PC-3 (cell line): ENCODE results near the gene XG. TPM values are rescaled to one million over a fixed set of nuclear protein-coding genes. Genes with fewer than 3 reads are reported as not detected.

Source experiments
- ATAC-seq: fragments of 200-7000 bp; cut with Tn5 transposase; 2 replicates; pipeline ENCODE4 v1.9.1; 2020; ENCODE audit warnings: mild to moderate bottlenecking, moderate library complexity
- BruUV-seq: library from RNA; stranded (reverse); fragments of 400-500 nt; replicated peaks from 2 replicates; lab custom pipeline; 2021; lab: Mats Ljungman, UMichigan
- CTCF ChIA-PET: fragments of 300-600 bp; sonication (Branson Sonifier 250); formaldehyde crosslinking; loops from one replicate; lab custom pipeline; 2022; ENCODE audit warnings: antibody characterized with exemption; lab: Charles Lee
- POLR2A ChIA-PET: fragments of 300-600 bp; sonication (Branson Sonifier 250); formaldehyde crosslinking; loops from one replicate; lab custom pipeline; 2022; ENCODE audit warnings: antibody characterized with exemption; ENCODE audit not compliant: unreplicated experiment; lab: Charles Lee
- DNase-seq: peaks from one replicate; pipeline ENCODE4 v3.0.0-alpha.2; 2015
- H2AFZ ChIP-seq: fragments of 300-600 bp; sonication (generic); 2 replicates; pipeline ENCODE4 v1.6.0; 2016; ENCODE audit warnings: antibody characterized with exemption, low read length
- H3F3A ChIP-seq: fragments of 300-600 bp; sonication (generic); one replicate; pipeline ENCODE4 v1.6.0; 2017; ENCODE audit warnings: antibody characterized with exemption, low read length, control low read depth, mild to moderate bottlenecking; ENCODE audit not compliant: unreplicated experiment
- H3K27ac ChIP-seq: fragments of 300-600 bp; sonication (generic); 2 replicates; pipeline ENCODE4 v1.5.1; 2016; ENCODE audit warnings: mild to moderate bottlenecking, low read length
- H3K27me3 ChIP-seq: fragments of 300-600 bp; sonication (generic); 2 replicates; pipeline ENCODE4 v1.6.1; 2016; ENCODE audit warnings: low read length, mixed read lengths
- H3K36me3 ChIP-seq: fragments of 300-600 bp; sonication (generic); 2 replicates; pipeline ENCODE4 v1.6.1; 2016; ENCODE audit warnings: low read depth, mixed run types, low read length, mixed read lengths
- H3K4me1 ChIP-seq: fragments of 300-600 bp; sonication (generic); 2 replicates; pipeline ENCODE4 v1.5.1; 2016; ENCODE audit warnings: low read length; ENCODE audit not compliant: insufficient read depth
- H3K4me2 ChIP-seq: fragments of 300-600 bp; sonication (generic); 2 replicates; pipeline ENCODE4 v1.6.0; 2016; ENCODE audit warnings: low read length
- H3K4me3 ChIP-seq: fragments of 300-600 bp; sonication (generic); 2 replicates; pipeline ENCODE4 v1.5.1; 2016; ENCODE audit warnings: mild to moderate bottlenecking, low read length, mixed read lengths
- H3K79me2 ChIP-seq: fragments of 300-600 bp; sonication (generic); 2 replicates; pipeline ENCODE4 v1.6.1; 2017; ENCODE audit warnings: low read length, mixed read lengths
- H3K9ac ChIP-seq: fragments of 300-600 bp; sonication (generic); 2 replicates; pipeline ENCODE4 v1.6.0; 2016; ENCODE audit warnings: mild to moderate bottlenecking, low read length
- H3K9me2 ChIP-seq: fragments of 300-600 bp; sonication (generic); replicated peaks from 2 replicates; pipeline ENCODE4 v1.6.1; 2016; ENCODE audit warnings: mixed run types, low read length, mixed read lengths
- H3K9me3 ChIP-seq: fragments of 300-600 bp; sonication (generic); 2 replicates; pipeline ENCODE4 v1.6.1; 2016; ENCODE audit warnings: low read length, mixed read lengths
- H4K20me1 ChIP-seq: fragments of 300-600 bp; sonication (generic); 2 replicates; pipeline ENCODE4 v1.6.1; 2016; ENCODE audit warnings: low read length, mixed read lengths
- EZH2 ChIP-seq: fragments of 300-600 bp; sonication (generic); IDR thresholded peaks from one replicate; pipeline ENCODE4 v1.6.1; 2017; ENCODE audit warnings: antibody characterized with exemption, mild to moderate bottlenecking, low read length; ENCODE audit not compliant: unreplicated experiment
- EZH2phosphoT487 ChIP-seq: fragments of 300-600 bp; sonication (generic); IDR thresholded peaks from 2 replicates; pipeline ENCODE4 v1.6.1; 2018; ENCODE audit warnings: mild to moderate bottlenecking, antibody characterized with exemption, low read length, borderline replicate concordance
- intact Hi-C: fragments of 100-400 bp; cut with micrococcal nuclease; formaldehyde crosslinking; loops from 2 replicates; pipeline ENCODE4 v1.9.0; 2023
- total RNA-seq: library from RNA; depleted of rRNA; stranded (reverse); fragments of >200 nt; gene quantifications from 2 replicates; pipeline ENCODE4 v1.2.3, GENCODE V29; 2014
- TF ChIP-seq, protein P1 (sequence below): fragments of 300-600 bp; sonication (generic); conservative IDR thresholded peaks from 2 replicates; pipeline ENCODE4 v1.5.1; 2017; ENCODE audit warnings: antibody characterized with exemption, low read depth, mild to moderate bottlenecking, low read length

Gene XG
- total RNA-seq, 1 experiment from 2014 or later, result not detected

DNA sequence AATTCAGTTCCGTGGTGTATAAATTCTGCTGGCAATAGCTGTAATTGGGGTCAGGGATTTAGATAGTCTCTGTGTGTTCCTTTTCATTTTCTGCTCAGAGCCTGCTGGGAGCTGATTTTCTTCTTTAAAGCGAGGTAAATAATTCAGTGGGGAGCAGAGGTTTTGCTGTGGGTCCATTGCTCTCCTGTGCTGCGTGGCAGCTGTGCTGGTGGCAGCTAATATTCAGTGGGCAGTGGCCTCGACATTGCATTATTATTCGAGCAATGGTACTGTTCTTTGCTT lies 13.7 kb downstream of the XG start:
- H4K20me1 ChIP-seq, result no peaks in the 10 kb centered on the region
- H3F3A ChIP-seq, result no peaks in the 10 kb centered on the region
- H3K9me2 ChIP-seq, result no peaks in the 10 kb centered on the region
- ATAC-seq (no peak), DNase-seq (no peak)
- H3K9me3 ChIP-seq, result no peaks in the 10 kb centered on the region
- H3K4me3 ChIP-seq, result no peak overlapping the region
- intact Hi-C loops, result no loop called here
- no peaks in the 10 kb centered on the region for H3K36me3 ChIP-seq
- H3K4me2 ChIP-seq, result no peak overlapping the region
- H3K79me2 ChIP-seq, result no peaks in the 10 kb centered on the region
- H3K27ac ChIP-seq, result no peak overlapping the region
- BruUV-seq, result no TSS peak
- CTCF ChIA-PET, result no interaction called here
- no peak overlapping the region for H2AFZ ChIP-seq
- H3K27me3 ChIP-seq, result no peaks in the 10 kb centered on the region
- no peak overlapping the region for H3K9ac ChIP-seq
- no peak for TF ChIP-seq EZH2phosphoT487
- TF ChIP-seq, protein P1, sequence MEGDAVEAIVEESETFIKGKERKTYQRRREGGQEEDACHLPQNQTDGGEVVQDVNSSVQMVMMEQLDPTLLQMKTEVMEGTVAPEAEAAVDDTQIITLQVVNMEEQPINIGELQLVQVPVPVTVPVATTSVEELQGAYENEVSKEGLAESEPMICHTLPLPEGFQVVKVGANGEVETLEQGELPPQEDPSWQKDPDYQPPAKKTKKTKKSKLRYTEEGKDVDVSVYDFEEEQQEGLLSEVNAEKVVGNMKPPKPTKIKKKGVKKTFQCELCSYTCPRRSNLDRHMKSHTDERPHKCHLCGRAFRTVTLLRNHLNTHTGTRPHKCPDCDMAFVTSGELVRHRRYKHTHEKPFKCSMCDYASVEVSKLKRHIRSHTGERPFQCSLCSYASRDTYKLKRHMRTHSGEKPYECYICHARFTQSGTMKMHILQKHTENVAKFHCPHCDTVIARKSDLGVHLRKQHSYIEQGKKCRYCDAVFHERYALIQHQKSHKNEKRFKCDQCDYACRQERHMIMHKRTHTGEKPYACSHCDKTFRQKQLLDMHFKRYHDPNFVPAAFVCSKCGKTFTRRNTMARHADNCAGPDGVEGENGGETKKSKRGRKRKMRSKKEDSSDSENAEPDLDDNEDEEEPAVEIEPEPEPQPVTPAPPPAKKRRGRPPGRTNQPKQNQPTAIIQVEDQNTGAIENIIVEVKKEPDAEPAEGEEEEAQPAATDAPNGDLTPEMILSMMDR, result no peak
- TF ChIP-seq EZH2, result no peak
- no peaks in the 10 kb centered on the region for H3K4me1 ChIP-seq
- POLR2A ChIA-PET, result no interaction called here

DNA sequence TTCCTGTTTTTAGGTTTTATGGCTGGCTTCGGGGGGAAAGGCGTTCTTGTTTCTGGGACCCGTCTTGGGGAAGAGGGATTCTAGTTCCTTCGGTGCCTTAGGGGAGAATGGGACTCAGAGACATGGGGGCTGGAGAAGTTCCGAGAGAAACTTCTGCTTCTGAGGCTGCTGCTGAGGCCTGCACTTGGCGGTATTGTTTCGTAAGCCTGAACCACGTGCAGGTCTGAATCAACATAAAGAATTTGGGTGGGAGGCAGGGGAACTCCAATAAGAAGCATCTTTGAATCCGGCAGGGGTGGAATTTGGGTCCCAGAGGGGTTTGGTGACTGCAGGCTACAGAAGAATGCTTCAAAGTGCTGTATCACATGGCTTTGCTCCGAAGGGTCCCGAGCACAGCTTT lies 15.1 kb downstream of the XG start:
- DNase-seq (no peak), ATAC-seq (no peak)
- intact Hi-C loops, result no loop called here
- no peak overlapping the region for H3K4me2 ChIP-seq
- no peak overlapping the region for H3K9ac ChIP-seq
- H3K27ac ChIP-seq, result no peak overlapping the region
- H3F3A ChIP-seq, result no peaks in the 10 kb centered on the region
- H4K20me1 ChIP-seq, result no peaks in the 10 kb centered on the region
- no peaks in the 10 kb centered on the region for H3K9me3 ChIP-seq
- BruUV-seq, result no TSS peak
- no peaks in the 10 kb centered on the region for H3K36me3 ChIP-seq
- TF ChIP-seq EZH2phosphoT487 (no peak), EZH2 (no peak)
- TF ChIP-seq, protein P1, result no peak
- H3K4me3 ChIP-seq, result no peak overlapping the region
- ChIA-PET CTCF (no interaction called here), POLR2A (no interaction called here)
- no peaks in the 10 kb centered on the region for H3K79me2 ChIP-seq
- no peaks in the 10 kb centered on the region for H3K27me3 ChIP-seq
- no peaks in the 10 kb centered on the region for H3K9me2 ChIP-seq
- no peak overlapping the region for H2AFZ ChIP-seq
- H3K4me1 ChIP-seq, result no peaks in the 10 kb centered on the region

DNA sequence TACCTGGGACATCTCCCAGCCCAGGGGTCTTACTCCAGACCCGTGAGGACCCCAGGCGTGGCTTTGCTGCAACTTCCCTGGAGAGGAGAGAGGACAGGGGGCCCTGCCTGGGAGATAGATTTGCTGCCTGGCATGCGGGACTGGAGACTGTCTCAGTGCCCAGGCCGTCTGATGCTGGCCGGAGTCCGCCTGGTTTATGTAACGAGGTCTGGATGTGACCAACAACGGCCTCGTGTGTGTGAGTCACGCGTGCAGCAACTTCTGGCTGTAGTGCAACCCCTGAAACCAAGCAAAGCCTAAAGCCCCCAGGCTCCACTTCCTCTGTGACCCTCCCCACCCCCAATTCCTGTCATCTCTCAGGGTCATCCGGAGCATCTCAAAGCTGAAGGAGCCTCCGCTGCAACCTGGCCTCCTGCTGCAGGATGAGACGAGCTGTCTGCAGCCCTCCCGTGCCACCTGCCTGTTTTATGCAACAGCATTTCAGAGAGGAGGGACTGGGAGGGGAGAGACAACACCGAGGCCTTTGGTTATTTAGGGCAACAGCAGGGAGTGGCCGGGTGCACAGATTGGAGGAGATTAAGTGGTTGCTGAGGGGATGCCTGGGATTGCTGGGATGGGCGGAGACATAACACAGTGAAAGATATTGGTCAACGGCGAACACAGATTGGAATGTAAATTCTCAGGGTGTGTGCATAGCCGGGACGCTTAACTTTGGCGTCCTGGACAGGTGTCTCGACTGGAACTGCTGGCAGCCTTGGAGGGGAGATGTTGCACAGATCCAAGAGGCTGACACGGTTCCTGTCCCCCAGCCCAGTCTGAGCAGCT lies 16.0 kb downstream of the XG start:
- Histone ChIP-seq H4K20me1 (no peaks in the 10 kb centered on the region), H3K4me2 (no peak overlapping the region), H3K9me3 (no peaks in the 10 kb centered on the region), H3K36me3 (no peaks in the 10 kb centered on the region), H3K79me2 (no peaks in the 10 kb centered on the region), H3K27ac (no peak overlapping the region), H3K9ac (no peak overlapping the region), H3K9me2 (no peaks in the 10 kb centered on the region), H3K27me3 (no peaks in the 10 kb centered on the region), H3K4me3 (no peak overlapping the region), H2AFZ (no peak overlapping the region), H3K4me1 (no peaks in the 10 kb centered on the region), H3F3A (no peaks in the 10 kb centered on the region)
- TF ChIP-seq EZH2phosphoT487, result no peak
- TF ChIP-seq, protein P1, result no peak
- TF ChIP-seq EZH2, result no peak
- intact Hi-C loops, result no loop called here
- ChIA-PET CTCF (no interaction called here), POLR2A (no interaction called here)
- DNase-seq (peak; percentile 30), ATAC-seq (peak; percentile 33; the same call in 1 of the 2 replicates)
- no TSS peak for BruUV-seq
